SK-N-SH (cell line): ENCODE results near the gene CCDC169. TPM values are rescaled to one million over a fixed set of nuclear protein-coding genes. Genes with fewer than 3 reads are reported as not detected.
"Not testable (repeated sequence)": the region's sequence is repeated elsewhere in the genome, so short reads cannot be mapped to it uniquely, and the experiment has no call there.

Experiments
- CTCF ChIA-PET: fragments of 300-600, 350-600 bp; formaldehyde crosslinking; extraction: SDS; loops from one replicate; lab custom pipeline; 2021; lab: Yijun Ruan, JAX
- POLR2A ChIA-PET: fragments of 350-600 bp; sonication (Branson Sonifier 250); formaldehyde crosslinking; extraction: SDS; loops from one replicate; lab custom pipeline; 2020; ENCODE audit warnings: antibody characterized with exemption, inconsistent platforms; lab: Yijun Ruan, JAX
- DNase-seq: peaks from one replicate; pipeline ENCODE4 v3.0.0; 2012
- H2AFZ ChIP-seq: fragments of 200-600 bp; sonication (generic); 2 replicates; pipeline ENCODE4 v1.8.1; 2016; ENCODE audit warnings: antibody characterized with exemption, mild to moderate bottlenecking, low read depth
- H3F3A ChIP-seq: fragments of 200-600 bp; sonication (generic); replicated peaks from 2 replicates; pipeline ENCODE3; 2016; ENCODE audit warnings: antibody characterized with exemption, mild to moderate bottlenecking; ENCODE audit not compliant: insufficient read depth
- H3K27ac ChIP-seq, 2 experiments: fragments of 200-500 bp in 1 of 2; fragments of 200-600 bp in 1 of 2; sonication (Bioruptor generic) in 1 of 2; sonication (generic), shearing (Covaris generic) in 1 of 2; 2 replicates each; pipeline versions ENCODE4 v1.5.1 to v1.6.1; 2014 to 2016; ENCODE audit warnings: low read depth in 2 of 2, inconsistent platforms in 1 of 2, low read length in 1 of 2, mild to moderate bottlenecking in 1 of 2, mixed read lengths in 1 of 2
- H3K27me3 ChIP-seq: fragments of 200-600 bp; sonication (generic), shearing (Covaris generic); 2 replicates; pipeline ENCODE4 v1.6.1; 2016; ENCODE audit warnings: mixed run types; ENCODE audit not compliant: insufficient read depth
- H3K36me3 ChIP-seq, 2 experiments: fragments of 200-500 bp in 1 of 2; fragments of 200-600 bp in 1 of 2; sonication (Bioruptor generic) in 1 of 2; sonication (generic) in 1 of 2; replicated peaks in 1 of 2; 2 replicates each; pipeline versions ENCODE3 to v1.5.1; 2014 to 2016; ENCODE audit warnings: low read length in 1 of 2, mild to moderate bottlenecking in 1 of 2; ENCODE audit not compliant: insufficient read depth in 2 of 2, control insufficient read depth in 1 of 2
- H3K4me1 ChIP-seq, 2 experiments: fragments of 200-500 bp in 1 of 2; fragments of 200-600 bp in 1 of 2; sonication (Bioruptor generic) in 1 of 2; sonication (generic), shearing (Covaris generic) in 1 of 2; 2 replicates each; pipeline versions ENCODE4 v1.5.1 to v1.6.1; 2014 to 2016; ENCODE audit warnings: low read depth in 1 of 2, low read length in 1 of 2, mixed run types in 1 of 2; ENCODE audit not compliant: insufficient read depth in 2 of 2, control insufficient read depth in 1 of 2
- H3K4me2 ChIP-seq: fragments of 200-600 bp; sonication (generic), shearing (Covaris generic); 2 replicates; pipeline ENCODE4 v1.6.1; 2017; ENCODE audit warnings: mixed run types
- H3K4me3 ChIP-seq, 2 experiments: fragments of 200-500 bp in 1 of 2; fragments of 200-600 bp in 1 of 2; sonication (Bioruptor generic) in 1 of 2; sonication (generic), shearing (Covaris generic) in 1 of 2; 2 replicates each; pipeline versions ENCODE4 v1.5.1 to v1.8.1; 2014 to 2016; ENCODE audit warnings: low read depth in 2 of 2, inconsistent platforms in 1 of 2, low read length in 1 of 2, mild to moderate bottlenecking in 1 of 2, mixed read lengths in 1 of 2, moderate library complexity in 1 of 2
- H3K79me2 ChIP-seq: fragments of 200-600 bp; sonication (generic); 2 replicates; pipeline ENCODE4 v1.8.1; 2017; ENCODE audit warnings: mild to moderate bottlenecking; ENCODE audit not compliant: insufficient read depth
- H3K9ac ChIP-seq: fragments of 200-600 bp; sonication (generic); 2 replicates; pipeline ENCODE4 v1.6.1; 2017; ENCODE audit warnings: mixed run types
- H3K9me2 ChIP-seq: fragments of 200-600 bp; sonication (generic); 2 replicates; pipeline ENCODE4 v1.6.1; 2017; ENCODE audit warnings: mixed run types
- H3K9me3 ChIP-seq: fragments of 200-600 bp; sonication (generic); 2 replicates; pipeline ENCODE4 v1.6.1; 2017; ENCODE audit warnings: mixed run types, mild to moderate bottlenecking, moderate library complexity
- H4K20me1 ChIP-seq: fragments of 200-600 bp; sonication (generic); 2 replicates; pipeline ENCODE4 v1.6.1; 2017; ENCODE audit warnings: mild to moderate bottlenecking, mixed run types; ENCODE audit not compliant: insufficient read depth
- CHD2 ChIP-seq: fragments of 150-350 bp; IDR thresholded peaks from 2 replicates; pipeline ENCODE4 v1.6.1; 2018; ENCODE audit warnings: low read length; ENCODE audit not compliant: partially characterized antibody
- EP300 ChIP-seq, 2 experiments: IDR thresholded peaks; 2 replicates each; pipeline versions ENCODE4 v1.4.0 to v1.6.1; 2012; ENCODE audit warnings: borderline replicate concordance in 1 of 2, low read depth in 1 of 2, low read length in 1 of 2
- EZH2phosphoT487 ChIP-seq: fragments of 200-600 bp; sonication (generic); IDR thresholded peaks from 2 replicates; pipeline ENCODE4 v1.6.1; 2017; ENCODE audit warnings: low read depth, mixed run types, mild to moderate bottlenecking, antibody characterized with exemption, moderate library complexity, borderline replicate concordance
- FOSL2 ChIP-seq: IDR thresholded peaks from 2 replicates; pipeline ENCODE4 v1.4.0; 2012; ENCODE audit warnings: low read depth, mild to moderate bottlenecking, moderate library complexity, borderline replicate concordance
- GABPA ChIP-seq: IDR thresholded peaks from 2 replicates; pipeline ENCODE4 v1.4.0; 2012; ENCODE audit warnings: low read depth, mild to moderate bottlenecking
- GATA2 ChIP-seq: sonication (generic); formaldehyde crosslinking; IDR thresholded peaks from 2 replicates; pipeline ENCODE4 v1.5.0; 2020; ENCODE audit warnings: mild to moderate bottlenecking, missing genetic modification reagents
- NFIC ChIP-seq: IDR thresholded peaks from 2 replicates; pipeline ENCODE4 v1.4.0; 2012; ENCODE audit warnings: borderline replicate concordance
- POLR2AphosphoS5 ChIP-seq: IDR thresholded peaks from 2 replicates; pipeline ENCODE4 v1.6.1; 2012; ENCODE audit warnings: low read depth, low read length
- RAD21 ChIP-seq: IDR thresholded peaks from 2 replicates; pipeline ENCODE4 v1.6.1; 2012; ENCODE audit warnings: mild to moderate bottlenecking, low read length
- RCOR1 ChIP-seq: fragments of 150-350 bp; IDR thresholded peaks from 2 replicates; pipeline ENCODE4 v1.6.1; 2017; ENCODE audit warnings: antibody characterized with exemption, low read length
- SIN3A ChIP-seq: IDR thresholded peaks from 2 replicates; pipeline ENCODE4 v1.6.1; 2012; ENCODE audit warnings: low read depth, mild to moderate bottlenecking, low read length, moderate library complexity, borderline replicate concordance
- SMC3 ChIP-seq: IDR thresholded peaks from 2 replicates; pipeline ENCODE4 v1.6.1; 2012; ENCODE audit warnings: low read depth, low read length, improper control_type of control experiment
- TAF1 ChIP-seq: IDR thresholded peaks from 2 replicates; pipeline ENCODE4 v1.6.1; 2012; ENCODE audit warnings: low read depth, mild to moderate bottlenecking, low read length, moderate library complexity, borderline replicate concordance
- TCF12 ChIP-seq: IDR thresholded peaks from 2 replicates; pipeline ENCODE4 v1.4.0; 2012
- TEAD4 ChIP-seq: IDR thresholded peaks from 2 replicates; pipeline ENCODE4 v1.4.0; 2012; ENCODE audit warnings: mild to moderate bottlenecking, borderline replicate concordance; ENCODE audit not compliant: insufficient read depth
- WGBS: methylation state at CpG from one replicate; pipeline ENCODE4 v1.1.6; 2017; ENCODE audit warnings: low lambda C conversion rate; 5-methylcytosine and 5-hydroxymethylcytosine counted together
- polyA plus RNA-seq, 3 experiments: library from polyadenylated mRNA; depleted of rRNA; stranded (reverse); fragments of >200 nt; gene quantifications; 2 replicates each; pipeline ENCODE4 v1.2.3, GENCODE V29; 2012
- TF ChIP-seq, protein P1 (sequence below): IDR thresholded peaks from 2 replicates; pipeline ENCODE4 v1.4.0; 2012; ENCODE audit warnings: low read depth, borderline replicate concordance
- TF ChIP-seq, protein P2 (sequence below): fragments of 150-350 bp; IDR thresholded peaks from 2 replicates; pipeline ENCODE4 v1.6.1; 2017; ENCODE audit warnings: antibody characterized with exemption, low read length, low read depth, borderline replicate concordance

Gene CCDC169
- polyA plus RNA-seq, 1 of the 3 experiments (the other 2 are of a cell fraction), result 1.8 TPM

DNA sequence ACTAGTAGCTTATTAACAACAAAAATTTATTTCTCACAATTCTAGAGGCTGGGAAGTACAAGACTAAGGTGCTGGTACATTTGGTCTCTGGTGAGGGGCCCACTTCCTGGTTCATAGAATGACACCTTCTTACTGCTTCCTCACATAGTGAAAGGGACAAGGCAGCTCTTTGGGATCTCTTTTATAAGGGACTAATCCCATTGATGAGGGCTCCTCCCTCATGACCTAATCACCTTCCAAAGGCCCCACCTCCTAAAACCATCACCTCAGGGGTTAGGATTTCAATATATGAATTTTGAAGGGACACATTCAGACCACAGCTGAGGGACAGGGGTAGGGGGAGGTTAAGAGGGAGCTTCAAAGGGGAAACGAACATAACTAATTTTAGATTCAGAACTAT, 28.3 kb upstream of the CCDC169 start (continued):
- no peak for TF ChIP-seq EP300 (IDR thresholded peaks at IDR 0.05; ENCODE audit: borderline replicate concordance in 1 of 2, low read depth in 1 of 2, low read length in 1 of 2)

DNA sequence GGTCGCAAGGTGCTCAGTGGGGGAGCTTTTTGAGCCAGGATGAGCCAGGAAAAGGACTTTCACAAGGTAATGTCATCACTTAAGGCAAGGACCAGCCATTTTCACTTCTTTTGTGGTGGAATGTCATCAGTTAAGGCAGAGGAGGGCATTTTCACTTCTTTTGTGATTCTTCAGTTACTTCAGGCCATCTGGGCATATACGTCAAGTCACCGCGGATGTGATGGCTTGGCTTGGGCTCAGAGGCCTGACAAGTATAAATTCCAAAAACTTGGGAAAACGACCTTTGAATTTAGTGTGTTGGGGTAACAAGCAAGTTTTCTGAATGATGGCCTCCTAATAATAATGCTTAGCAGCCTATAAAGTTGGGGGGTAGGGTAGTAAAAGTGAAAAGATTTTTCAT, 27.3 kb upstream of the CCDC169 start:
- H3K9me3 ChIP-seq, H3K4me1 ChIP-seq, H3K9me2 ChIP-seq, H4K20me1 ChIP-seq, H3K27me3 ChIP-seq, H3F3A ChIP-seq, H3K4me2 ChIP-seq, H2AFZ ChIP-seq, H3K9ac ChIP-seq, H3K4me3 ChIP-seq, CTCF ChIA-PET, H3K79me2 ChIP-seq, DNase-seq, POLR2A ChIA-PET, H3K27ac ChIP-seq: not testable (repeated sequence)
- peaks cover 0 to 18% of the 10 kb centered on the region in 2 experiments for H3K36me3 ChIP-seq
- 74% methylated on average over 5 of the region's 5 CpGs for WGBS

DNA sequence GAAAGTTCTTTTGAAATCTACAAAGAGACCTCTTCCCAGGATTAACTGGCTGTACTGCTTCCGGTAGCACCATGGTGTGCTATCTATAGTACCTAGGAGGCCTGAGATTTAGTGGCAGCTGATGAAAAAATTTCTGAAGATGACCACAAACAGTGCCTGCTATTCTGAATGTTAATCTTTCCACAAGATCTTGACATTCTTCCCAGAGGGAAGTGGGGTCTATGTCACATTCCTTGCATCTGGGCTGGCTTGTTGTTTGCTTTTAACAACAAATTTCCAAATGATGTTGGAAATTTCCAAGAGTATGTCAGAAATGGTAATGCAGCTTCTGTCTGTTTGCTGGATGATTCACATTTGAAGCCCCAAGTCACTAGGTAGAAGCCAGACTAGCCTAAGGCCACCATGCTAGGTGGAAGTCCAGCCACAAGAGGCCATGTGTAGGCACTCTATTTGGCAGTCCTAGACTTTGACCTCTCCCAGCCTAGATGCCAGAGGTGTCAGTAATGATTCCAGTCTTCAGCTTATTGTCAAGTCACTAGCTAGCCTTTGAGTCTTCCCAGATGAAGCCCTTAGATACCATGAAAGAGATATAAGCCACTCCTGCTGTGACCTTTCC, 26.4 kb upstream of the CCDC169 start:
- 0 out of 2 replicates have a peak, but pooled peaks cover 3% of the 10 kb centered on the region for H3K9me2 ChIP-seq
- H2AFZ ChIP-seq, result no peak overlapping the region
- DNase-seq, result no peak
- H3K9me3 ChIP-seq, result no peaks in the 10 kb centered on the region
- H3K4me1 ChIP-seq, result no peaks in the 10 kb centered on the region
- H3K4me2 ChIP-seq, result no peak overlapping the region
- H3K4me3 ChIP-seq, result no peak overlapping the region
- CTCF ChIA-PET, result interaction anchor here (0.9 to 1.5 kb wide), 2 partner anchors 23 to 412 kb away, joined by 3 to 4 read pairs; no protein-coding TSS in a partner anchor
- POLR2A ChIA-PET, result no interaction called here
- no peaks in the 10 kb centered on the region for H3K27me3 ChIP-seq
- no peak overlapping the region for H3K9ac ChIP-seq
- no peaks in the 10 kb centered on the region for H3K79me2 ChIP-seq
- TF ChIP-seq TCF12 (peak; percentile 22; the same call in 1 of the 2 replicates), CHD2 (no peak), TAF1 (no peak), RAD21 (no peak), EZH2phosphoT487 (no peak), GABPA (no peak), EP300 (IDR thresholded peaks at IDR 0.05; ENCODE audit: borderline replicate concordance in 1 of 2, low read depth in 1 of 2, low read length in 1 of 2) (no peak)
- H4K20me1 ChIP-seq, result no peaks in the 10 kb centered on the region
- H3K27ac ChIP-seq, result peak overlapping the region; percentile 3 to 53; a peak in 2 of 4 replicates
- no peaks in the 10 kb centered on the region for H3F3A ChIP-seq
- 75% methylated on average over 1 of the region's 1 CpG for WGBS
- peaks cover 0 to 18% of the 10 kb centered on the region in 2 experiments for H3K36me3 ChIP-seq

DNA sequence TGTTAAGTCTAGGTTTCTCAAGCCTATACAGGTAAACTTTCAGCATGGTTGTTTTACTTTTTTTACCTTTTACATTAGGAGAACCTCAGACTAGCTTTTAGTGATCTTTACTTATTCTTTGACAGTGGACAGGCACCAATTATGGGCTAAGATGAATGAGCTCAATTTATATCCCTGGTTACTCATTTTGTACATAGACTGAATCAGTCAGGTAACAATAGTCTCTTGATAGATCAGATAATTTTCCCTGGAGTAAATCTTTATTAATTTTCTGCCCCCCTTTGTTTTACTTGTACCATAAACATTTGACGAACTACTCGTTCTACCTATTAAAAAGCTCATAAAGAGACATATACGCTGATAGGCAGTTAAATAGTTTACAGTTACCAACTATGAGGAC, 25.8 kb upstream of the CCDC169 start:
- ChIA-PET CTCF (interaction anchor here (0.7 to 1.9 kb wide), 5 partner anchors 20 to 413 kb away, joined by 3 to 5 read pairs (median 3); no protein-coding TSS in a partner anchor), POLR2A (no interaction called here)
- no peak for DNase-seq
- no peaks in the 10 kb centered on the region for H3K4me1 ChIP-seq
- TF ChIP-seq NFIC (no peak), FOSL2 (no peak), RCOR1 (no peak), TEAD4 (no peak), TAF1 (no peak), POLR2AphosphoS5 (no peak), SIN3A (no peak), SMC3 (no peak), GATA2 (CRISPR knock-in tag) (no peak)
- TF ChIP-seq, protein P1, sequence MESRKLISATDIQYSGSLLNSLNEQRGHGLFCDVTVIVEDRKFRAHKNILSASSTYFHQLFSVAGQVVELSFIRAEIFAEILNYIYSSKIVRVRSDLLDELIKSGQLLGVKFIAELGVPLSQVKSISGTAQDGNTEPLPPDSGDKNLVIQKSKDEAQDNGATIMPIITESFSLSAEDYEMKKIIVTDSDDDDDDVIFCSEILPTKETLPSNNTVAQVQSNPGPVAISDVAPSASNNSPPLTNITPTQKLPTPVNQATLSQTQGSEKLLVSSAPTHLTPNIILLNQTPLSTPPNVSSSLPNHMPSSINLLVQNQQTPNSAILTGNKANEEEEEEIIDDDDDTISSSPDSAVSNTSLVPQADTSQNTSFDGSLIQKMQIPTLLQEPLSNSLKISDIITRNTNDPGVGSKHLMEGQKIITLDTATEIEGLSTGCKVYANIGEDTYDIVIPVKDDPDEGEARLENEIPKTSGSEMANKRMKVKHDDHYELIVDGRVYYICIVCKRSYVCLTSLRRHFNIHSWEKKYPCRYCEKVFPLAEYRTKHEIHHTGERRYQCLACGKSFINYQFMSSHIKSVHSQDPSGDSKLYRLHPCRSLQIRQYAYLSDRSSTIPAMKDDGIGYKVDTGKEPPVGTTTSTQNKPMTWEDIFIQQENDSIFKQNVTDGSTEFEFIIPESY, result no peak
- TF ChIP-seq, protein P2, sequence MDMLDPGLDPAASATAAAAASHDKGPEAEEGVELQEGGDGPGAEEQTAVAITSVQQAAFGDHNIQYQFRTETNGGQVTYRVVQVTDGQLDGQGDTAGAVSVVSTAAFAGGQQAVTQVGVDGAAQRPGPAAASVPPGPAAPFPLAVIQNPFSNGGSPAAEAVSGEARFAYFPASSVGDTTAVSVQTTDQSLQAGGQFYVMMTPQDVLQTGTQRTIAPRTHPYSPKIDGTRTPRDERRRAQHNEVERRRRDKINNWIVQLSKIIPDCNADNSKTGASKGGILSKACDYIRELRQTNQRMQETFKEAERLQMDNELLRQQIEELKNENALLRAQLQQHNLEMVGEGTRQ, result no peak
- no peak overlapping the region for H3K4me2 ChIP-seq
- H3K9me3 ChIP-seq, result no peaks in the 10 kb centered on the region
- no peak overlapping the region for H2AFZ ChIP-seq
- 0 out of 2 replicates have a peak, but pooled peaks cover 3% of the 10 kb centered on the region for H3K9me2 ChIP-seq
- peak overlapping the region in 1 of 2 experiments; percentile 53; a peak in 1 of 4 replicates for H3K27ac ChIP-seq
- 96% methylated on average over 3 of the region's 3 CpGs for WGBS
- H3K36me3 ChIP-seq, result peaks cover 0 to 18% of the 10 kb centered on the region in 2 experiments
- H4K20me1 ChIP-seq, result no peaks in the 10 kb centered on the region
- H3K9ac ChIP-seq, result no peak overlapping the region
- H3K27me3 ChIP-seq, result no peaks in the 10 kb centered on the region
- H3K79me2 ChIP-seq, result no peaks in the 10 kb centered on the region
- no peak overlapping the region for H3K4me3 ChIP-seq
- no peaks in the 10 kb centered on the region for H3F3A ChIP-seq
